Inflammatory macrophage treated with lipopolysaccharide for 1 hour (primary cell): ENCODE data around the gene UBE2S.
"Not testable (repeated sequence)": the region's sequence is repeated elsewhere in the genome, so short reads cannot be mapped to it uniquely, and the experiment has no call there.

Experiments used
- DNase-seq, 2 donors: peaks; one replicate each; pipeline ENCODE4 v3.0.0-alpha.2; 2020 to 2022

Gene UBE2S

DNA sequence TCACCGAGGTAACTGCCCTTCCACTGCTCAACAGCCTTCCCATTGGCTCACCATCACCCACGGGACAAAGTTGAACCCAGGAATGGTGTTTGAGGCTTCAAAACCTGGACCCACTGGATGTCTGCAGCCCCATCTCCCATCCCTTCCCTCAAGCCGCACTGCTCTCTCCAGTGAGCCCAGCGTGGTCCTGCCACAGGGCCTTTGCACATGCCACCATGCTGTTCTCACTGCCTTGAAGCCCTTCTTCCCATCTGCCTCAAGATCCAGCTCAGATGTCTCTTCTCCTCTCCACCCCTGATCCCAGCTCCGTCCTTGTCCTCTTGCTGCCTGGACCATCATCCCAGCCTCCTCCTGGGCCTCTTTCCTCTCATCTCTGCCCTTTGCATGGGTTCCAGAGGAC lies 31.5 kb upstream of the UBE2S start:
- no peak for DNase-seq

DNA sequence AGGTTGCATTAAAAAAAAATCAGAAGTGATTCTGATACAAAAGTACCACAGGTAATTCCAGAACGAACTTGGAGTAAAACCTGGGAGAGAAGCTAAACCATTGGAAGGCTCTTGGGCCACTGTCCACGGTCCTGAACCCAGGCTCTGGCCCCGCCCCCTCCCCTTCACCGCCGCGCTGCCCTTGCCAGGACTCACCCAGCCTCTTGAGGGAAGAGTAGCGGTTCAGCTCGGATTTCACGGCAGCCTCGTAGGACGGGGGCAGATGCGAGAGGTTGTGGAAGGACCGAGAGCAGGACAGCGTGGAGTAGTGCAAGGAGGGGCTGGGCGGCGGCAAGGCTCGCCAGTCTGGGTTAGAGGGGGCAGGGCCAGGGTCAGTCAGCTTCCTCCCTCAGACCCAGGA lies 29.8 kb upstream of the UBE2S start:
- DNase-seq: peak in 1 of 2 donors; percentile 68

- DNase-seq: no peak
Measured at GRCh38 chr19:55436847-55437246, 29.3 kb upstream of the UBE2S start.

- DNase-seq: no peak
Measured at GRCh38 chr19:55435020-55435419, 27.4 kb upstream of the UBE2S start.

DNA sequence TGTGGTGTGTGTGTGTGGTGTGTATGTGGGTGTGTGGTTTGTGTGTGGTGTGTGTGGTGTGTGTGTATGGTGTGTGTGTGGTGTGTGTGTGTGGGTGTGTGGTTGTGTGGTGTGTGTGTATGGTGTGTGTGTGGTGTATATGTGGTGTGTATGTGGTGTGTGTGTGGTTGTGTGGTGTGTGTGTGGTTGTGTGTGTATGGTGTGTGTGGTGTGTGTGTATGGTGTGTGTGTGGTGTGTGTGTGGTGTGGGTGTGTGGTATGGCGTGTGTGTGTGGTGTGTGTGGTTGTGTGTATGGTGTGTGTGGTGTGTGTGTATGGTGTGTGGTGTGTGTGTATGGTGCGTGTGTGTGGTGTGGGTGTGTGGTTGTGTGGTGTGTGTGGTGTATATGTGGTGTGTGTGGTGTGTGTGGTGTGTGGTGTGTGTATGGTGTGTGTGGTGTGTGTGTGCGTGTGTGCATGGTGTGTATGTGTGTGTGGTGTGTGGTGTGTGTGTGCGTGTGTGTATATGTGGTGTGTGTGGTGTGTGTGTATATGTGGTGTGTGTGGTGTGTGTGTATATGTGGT lies 26.9 kb upstream of the UBE2S start:
- DNase-seq: no peak

GRCh38 chr19:55433292-55433691 lies 25.7 kb upstream of the UBE2S start:
- DNase-seq: no peak

GRCh38 chr19:55432241-55432959 lies 24.8 kb upstream of the UBE2S start:
- DNase-seq: no peak

- no peak for DNase-seq
Measured at GRCh38 chr19:55431183-55431582, 23.6 kb upstream of the UBE2S start.

- DNase-seq: no peak
Measured at GRCh38 chr19:55426042-55426441, 18.5 kb upstream of the UBE2S start.

DNA sequence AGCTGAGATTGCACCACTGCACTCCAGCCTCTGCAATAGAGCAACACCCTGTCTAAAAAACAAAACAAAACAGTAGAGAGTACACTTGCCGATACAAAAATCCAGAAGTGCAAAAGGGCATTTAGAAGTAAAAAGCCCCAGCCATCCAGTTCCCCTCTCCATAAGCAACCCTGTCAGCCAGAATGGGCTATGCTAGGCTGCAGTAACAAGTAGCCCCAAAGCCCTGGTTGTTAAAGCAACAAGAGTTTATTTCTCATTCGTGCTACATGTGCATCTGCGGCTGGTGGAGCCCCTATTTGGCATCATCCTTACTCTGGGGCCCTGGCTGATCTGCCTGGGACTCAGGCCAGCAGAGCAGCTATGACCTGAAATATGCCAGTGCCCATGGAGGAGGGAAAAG lies 16.9 kb upstream of the UBE2S start:
- no peak for DNase-seq

GRCh38 chr19:55423225-55424005 lies 15.8 kb upstream of the UBE2S start:
- DNase-seq: no peak

GRCh38 chr19:55421281-55421680 lies 13.7 kb upstream of the UBE2S start:
- not testable (repeated sequence) for DNase-seq

DNA sequence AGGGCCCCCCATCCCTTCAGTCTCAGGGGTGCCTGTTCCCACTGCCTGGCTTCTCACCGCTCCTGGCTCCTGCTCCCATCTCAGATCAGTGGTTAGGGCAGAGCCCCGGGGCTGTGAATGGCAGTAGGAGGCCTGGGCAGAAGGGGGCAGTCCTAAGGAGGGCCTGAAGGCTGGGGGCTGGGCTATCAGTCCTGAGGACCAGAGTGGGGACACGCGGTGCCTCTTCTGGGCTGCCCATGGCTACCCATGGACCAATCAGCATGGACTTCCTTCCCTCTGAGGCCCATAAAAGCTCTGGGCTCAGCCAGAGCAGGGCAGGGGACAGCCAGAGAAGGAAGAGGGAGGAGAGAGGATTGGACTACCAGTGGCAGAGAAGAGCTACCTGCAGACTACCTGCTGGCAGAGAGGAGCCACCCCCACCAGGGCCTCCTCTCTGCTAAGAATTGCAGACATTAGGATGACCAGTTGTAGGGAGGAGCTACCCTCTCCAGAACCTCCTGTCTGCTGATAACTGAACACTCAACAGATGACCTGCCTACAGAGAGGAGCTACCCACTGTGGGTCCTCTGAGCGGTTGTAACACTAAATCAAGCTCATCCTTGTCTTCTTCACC lies 12.1 kb upstream of the UBE2S start:
- no peak for DNase-seq

GRCh38 chr19:55419103-55419502 lies 11.5 kb upstream of the UBE2S start:
- no peak for DNase-seq

- peak; percentile 49 to 78 for DNase-seq
Measured at GRCh38 chr19:55418185-55418584, 10.6 kb upstream of the UBE2S start.

DNA sequence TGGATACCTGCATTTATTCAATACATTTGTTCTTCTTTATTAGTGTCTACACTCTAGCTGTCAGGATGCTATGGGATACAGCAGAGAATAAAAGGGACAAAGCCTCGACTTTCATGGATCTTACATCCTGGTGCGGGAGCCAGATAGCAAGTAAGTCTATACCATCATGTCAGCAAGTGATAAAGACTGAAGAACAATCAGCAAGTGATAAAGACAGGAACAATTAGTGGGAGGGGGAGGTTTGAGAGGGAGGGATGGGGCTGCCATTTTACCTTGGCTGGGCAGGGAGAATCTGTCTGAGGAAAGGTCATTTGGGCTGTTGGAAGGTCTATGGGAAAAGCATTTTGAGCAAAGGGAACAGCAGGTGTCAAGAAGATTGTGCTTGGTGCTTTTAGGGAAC lies 2.6 kb upstream of the UBE2S start:
- DNase-seq: no peak

- not testable (repeated sequence) for DNase-seq
Measured at GRCh38 chr19:55409179-55409578, 1.6 kb upstream of the UBE2S start.

DNA sequence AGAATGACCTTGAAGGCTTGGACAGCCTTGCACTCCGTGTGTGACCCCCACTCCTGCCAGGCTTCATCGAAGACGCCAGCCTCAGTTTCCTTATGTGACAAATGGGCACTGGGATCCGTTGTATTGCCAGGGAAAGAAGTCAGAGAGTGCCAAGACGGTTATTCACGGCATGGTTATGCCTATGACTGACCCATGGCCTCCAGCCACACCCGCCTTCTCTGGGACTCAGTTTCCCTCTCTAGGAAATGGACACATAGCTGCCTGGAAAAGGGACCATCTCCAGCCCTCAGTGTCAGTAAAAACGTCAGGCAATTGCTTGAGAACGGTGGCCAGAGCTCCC lies 915 bp upstream of the UBE2S start:
- DNase-seq: no peak

GRCh38 chr19:55407800-55408532 lies 378 bp upstream of the UBE2S start:
- DNase-seq: peak; percentile 98

- peak in 1 of 2 donors; percentile 20 for DNase-seq
Measured at GRCh38 chr19:55406826-55407549, 600 bp downstream of the UBE2S start.

DNA sequence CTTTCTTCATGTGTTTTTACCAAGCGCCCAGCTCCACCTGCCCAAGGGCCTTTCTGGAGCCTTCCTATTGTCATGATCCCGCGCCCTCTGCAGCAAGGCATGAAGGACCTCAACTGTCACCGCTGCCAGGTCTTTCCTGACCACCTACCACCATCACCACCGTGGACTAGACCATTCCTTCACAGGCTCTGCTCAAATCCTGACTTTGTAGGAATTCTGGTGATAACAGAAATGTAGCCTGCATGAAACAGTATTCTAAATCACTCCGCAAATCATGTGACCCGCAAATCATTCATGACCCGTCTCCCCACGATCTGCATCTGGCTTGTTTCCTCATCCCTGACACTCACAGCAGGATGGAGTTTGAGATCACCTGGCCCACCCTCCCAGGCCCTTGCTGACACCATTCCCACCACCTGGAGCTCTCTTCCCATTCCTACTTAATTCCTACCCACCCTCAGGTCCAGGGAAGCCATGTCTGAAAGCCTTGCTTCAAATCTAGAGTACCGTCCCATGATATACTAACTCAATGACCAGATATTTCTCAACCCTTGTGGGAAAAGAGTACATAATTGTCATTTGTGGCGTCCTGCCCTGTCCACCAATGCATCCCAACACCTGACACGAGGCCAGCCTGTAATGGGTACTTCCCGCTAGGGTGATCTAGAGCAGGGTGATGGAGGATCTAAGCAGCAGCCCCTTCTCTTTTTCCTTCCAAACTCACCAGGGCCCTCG lies 1.3 kb downstream of the UBE2S start:
- no peak for DNase-seq

- no peak for DNase-seq
Measured at GRCh38 chr19:55405638-55406037, 1.9 kb downstream of the UBE2S start.
